22Rv1 (cell line): ENCODE data around the gene KIF3A.

Experiments
- H3K27ac ChIP-seq: fragments of 450-650 bp; 2 replicates; pipeline ENCODE4 v1.5.1; 2017
- CTCF ChIP-seq: fragments of 450-650 bp; IDR thresholded peaks from 2 replicates; pipeline ENCODE4 v1.5.1; 2017; ENCODE audit warnings: mild to moderate bottlenecking
- ZFX ChIP-seq: fragments of 450-650 bp; IDR thresholded peaks from 2 replicates; pipeline ENCODE4 v1.6.1; 2017; ENCODE audit warnings: antibody characterized with exemption, borderline replicate concordance

The KIF3A gene

GRCh38 chr5:132779961-132780360, 42.6 kb upstream of the KIF3A start:
- no peak for TF ChIP-seq ZFX
- TF ChIP-seq CTCF, result no peak

GRCh38 chr5:132778856-132779255, 41.5 kb upstream of the KIF3A start:
- TF ChIP-seq CTCF (no peak), ZFX (no peak)
- H3K27ac ChIP-seq, result no peak overlapping the region

More at GRCh38 chr5:132779961-132780360, 42.6 kb upstream of the KIF3A start:
- no peak overlapping the region for H3K27ac ChIP-seq

- TF ChIP-seq ZFX (no peak), CTCF (no peak)
- H3K27ac ChIP-seq, result no peak overlapping the region
Observed at GRCh38 chr5:132778129-132778528, 40.8 kb upstream of the KIF3A start.

- H3K27ac ChIP-seq, result peak within 1 kb of the TSS; percentile 52
- TF ChIP-seq ZFX (no peak), CTCF (no peak)
Observed at GRCh38 chr5:132777209-132778069, 40.1 kb upstream of the KIF3A start, which contains the start of gene SEPTIN8. Gene SEPTIN8, minus strand, starts transcription at chr5:132777239. Its CDS starts 102 bp downstream, at chr5:132777137.

GRCh38 chr5:132776938-132777208, 39.5 kb upstream of the KIF3A start:
- H3K27ac ChIP-seq, result peak overlapping the region; percentile 52

GRCh38 chr5:132776131-132776937, 39.0 kb upstream of the KIF3A start:
- no peak for TF ChIP-seq ZFX
- no peak for TF ChIP-seq CTCF
- H3K27ac ChIP-seq, result peak overlapping the region; percentile 52

More at GRCh38 chr5:132776938-132777208, 39.5 kb upstream of the KIF3A start:
- TF ChIP-seq ZFX (no peak), CTCF (no peak)

- TF ChIP-seq ZFX (no peak), CTCF (no peak)
- no peak overlapping the region for H3K27ac ChIP-seq
Observed at GRCh38 chr5:132775476-132775961, 38.2 kb upstream of the KIF3A start.
